AG04449 (cell line): ENCODE data around the gene PLXDC1.

ENCODE experiments used
- CTCF ChIA-PET: fragments of 350-600 bp; formaldehyde crosslinking; extraction: SDS; loops from one replicate; lab custom pipeline; 2021; ENCODE audit warnings: antibody characterized with exemption; lab: Yijun Ruan, JAX
- POLR2A ChIA-PET: fragments of 400-600, 350-600 bp; formaldehyde crosslinking; extraction: SDS; loops from one replicate; lab custom pipeline; 2020; ENCODE audit warnings: antibody characterized with exemption, inconsistent platforms; lab: Yijun Ruan, JAX
- DNase-seq: peaks from one replicate; pipeline ENCODE4 v3.0.0-alpha.2; 2010; ENCODE audit warnings: low read depth, low spot score
- H3K4me3 ChIP-seq: 2 replicates; pipeline ENCODE4 v1.5.1; 2011; ENCODE audit warnings: low read depth, mild to moderate bottlenecking, control low read depth, low read length
- TF ChIP-seq, protein P1 (sequence below): IDR thresholded peaks from one replicate; pipeline ENCODE4 v1.5.1; 2011; ENCODE audit warnings: mild to moderate bottlenecking, moderate library complexity, low read length, control low read depth, inconsistent platforms; ENCODE audit not compliant: insufficient read depth; ENCODE audit errors: missing control alignments

PLXDC1 gene

DNA sequence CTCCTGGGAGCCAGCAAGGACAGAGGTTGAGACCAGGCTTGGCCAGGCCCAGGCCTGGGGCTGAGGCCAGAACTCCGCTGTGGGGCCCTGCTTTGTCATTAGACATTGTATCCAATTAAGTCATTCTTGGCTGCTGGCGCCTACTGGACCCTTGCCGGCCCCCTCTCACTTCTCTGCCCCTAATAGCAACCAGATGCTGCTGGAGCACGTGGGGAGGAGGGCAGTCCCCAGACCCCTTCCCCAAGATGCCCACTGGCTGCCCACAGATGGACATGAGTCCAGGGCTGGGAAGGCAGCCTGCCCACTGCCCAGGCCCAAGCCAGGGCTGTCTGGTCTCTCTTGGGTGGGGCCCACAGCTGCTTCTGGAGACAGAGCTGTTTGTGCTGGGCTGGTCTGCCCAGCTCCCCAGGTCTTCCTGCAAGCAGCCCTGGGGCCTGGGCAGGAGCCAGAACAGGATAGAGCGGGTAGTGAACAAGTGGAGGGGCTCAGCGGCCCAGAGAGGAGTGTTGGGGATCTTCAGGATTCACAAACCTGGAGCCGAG lies 7.8 kb downstream of the PLXDC1 start:
- DNase-seq, result no peak
- POLR2A ChIA-PET, result no interaction called here
- TF ChIP-seq, protein P1, sequence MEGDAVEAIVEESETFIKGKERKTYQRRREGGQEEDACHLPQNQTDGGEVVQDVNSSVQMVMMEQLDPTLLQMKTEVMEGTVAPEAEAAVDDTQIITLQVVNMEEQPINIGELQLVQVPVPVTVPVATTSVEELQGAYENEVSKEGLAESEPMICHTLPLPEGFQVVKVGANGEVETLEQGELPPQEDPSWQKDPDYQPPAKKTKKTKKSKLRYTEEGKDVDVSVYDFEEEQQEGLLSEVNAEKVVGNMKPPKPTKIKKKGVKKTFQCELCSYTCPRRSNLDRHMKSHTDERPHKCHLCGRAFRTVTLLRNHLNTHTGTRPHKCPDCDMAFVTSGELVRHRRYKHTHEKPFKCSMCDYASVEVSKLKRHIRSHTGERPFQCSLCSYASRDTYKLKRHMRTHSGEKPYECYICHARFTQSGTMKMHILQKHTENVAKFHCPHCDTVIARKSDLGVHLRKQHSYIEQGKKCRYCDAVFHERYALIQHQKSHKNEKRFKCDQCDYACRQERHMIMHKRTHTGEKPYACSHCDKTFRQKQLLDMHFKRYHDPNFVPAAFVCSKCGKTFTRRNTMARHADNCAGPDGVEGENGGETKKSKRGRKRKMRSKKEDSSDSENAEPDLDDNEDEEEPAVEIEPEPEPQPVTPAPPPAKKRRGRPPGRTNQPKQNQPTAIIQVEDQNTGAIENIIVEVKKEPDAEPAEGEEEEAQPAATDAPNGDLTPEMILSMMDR, result no peak
- no peak overlapping the region for H3K4me3 ChIP-seq
- CTCF ChIA-PET, result interaction anchor here (0.9 to 4.3 kb wide), 6 partner anchors 10 to 337 kb away, joined by 3 to 39 read pairs (median 5); no protein-coding TSS in a partner anchor

DNA sequence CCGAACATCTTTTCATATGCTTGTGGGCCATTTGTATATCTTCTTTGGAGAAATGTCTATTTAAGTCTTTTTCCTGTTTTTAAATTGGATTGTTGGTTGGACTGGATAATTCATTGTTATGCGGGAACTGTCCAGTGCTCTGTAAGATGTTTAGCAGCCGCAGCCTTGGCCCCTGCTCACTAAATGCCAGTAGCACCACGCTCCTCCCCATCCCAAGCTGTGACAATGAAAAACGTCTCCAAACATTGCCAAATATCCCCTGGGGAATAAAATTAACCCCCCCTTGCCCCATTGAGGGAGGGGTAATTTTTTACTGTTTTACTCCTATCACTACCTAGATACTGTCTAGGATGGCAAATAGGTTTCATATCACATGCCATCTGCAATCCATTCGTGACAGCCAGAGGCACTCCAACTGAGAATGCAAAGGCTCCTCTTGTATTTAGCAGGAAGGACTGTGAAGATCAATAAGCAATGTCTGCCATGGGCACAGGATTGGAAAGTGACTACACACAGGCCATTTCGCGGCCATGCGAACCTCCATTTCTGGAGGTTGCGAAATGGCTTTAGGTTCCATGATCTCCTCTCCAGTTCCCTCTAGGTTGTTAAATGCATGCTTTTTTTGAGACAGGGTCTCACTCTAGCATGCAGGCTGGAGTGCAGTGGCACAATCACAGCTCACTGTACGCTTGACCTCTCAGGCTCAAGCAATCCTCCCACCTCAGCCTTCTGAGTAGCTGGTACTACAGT lies 9.3 kb downstream of the PLXDC1 start:
- DNase-seq, result no peak
- CTCF ChIA-PET, result interaction anchor here (1.4 to 4.3 kb wide), 3 partner anchors 11 to 159 kb away, joined by 4 to 39 read pairs (median 24); partner anchors contain the start of gene PLXDC1
- POLR2A ChIA-PET, result no interaction called here
- TF ChIP-seq, protein P1, result no peak
- no peak overlapping the region for H3K4me3 ChIP-seq

DNA sequence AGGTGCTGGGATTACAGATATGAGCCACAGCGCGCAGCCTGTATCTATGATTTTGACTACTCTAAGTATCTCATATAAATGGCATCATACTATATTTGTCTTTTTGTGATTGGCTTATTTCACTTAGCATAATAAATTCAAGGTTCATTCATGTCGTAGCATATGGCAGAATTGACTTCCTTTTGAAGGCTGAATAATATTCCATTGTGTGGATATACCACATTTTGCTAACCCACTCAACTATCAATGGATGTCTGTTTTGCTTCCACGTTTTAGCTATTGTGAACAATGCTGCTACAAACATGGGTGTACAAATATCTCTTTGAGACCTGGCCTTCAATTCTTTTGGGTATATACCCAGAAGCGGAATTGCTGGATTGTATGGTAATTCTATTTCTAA lies 10.1 kb downstream of the PLXDC1 start:
- POLR2A ChIA-PET, result no interaction called here
- no peak for DNase-seq
- CTCF ChIA-PET, result interaction anchor here (1.4 to 3.4 kb wide), 2 partner anchors 11 to 158 kb away, joined by 4 to 24 read pairs; partner anchors contain the start of gene PLXDC1
- TF ChIP-seq, protein P1, result no peak
- no peak overlapping the region for H3K4me3 ChIP-seq

DNA sequence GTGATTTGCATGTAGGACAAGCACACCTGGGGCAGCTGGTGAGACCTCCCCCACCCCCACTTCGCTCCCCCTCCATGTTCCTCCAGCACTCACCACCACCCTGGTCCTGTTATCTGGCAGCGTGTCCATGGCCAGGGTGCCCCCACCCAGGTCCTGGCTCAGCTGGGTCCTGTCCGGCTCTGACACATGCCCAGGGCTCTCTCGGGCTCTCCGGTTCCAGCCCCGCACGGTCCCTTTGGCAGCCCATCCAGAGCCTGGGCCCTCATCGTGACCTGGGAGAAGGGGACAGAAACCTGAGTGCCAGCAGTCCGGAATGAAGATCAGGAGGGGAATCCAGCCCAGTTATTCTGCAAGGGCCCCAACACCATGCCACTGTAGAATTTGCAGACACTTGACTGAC lies 11.9 kb downstream of the PLXDC1 start:
- POLR2A ChIA-PET, result no interaction called here
- no peak overlapping the region for H3K4me3 ChIP-seq
- CTCF ChIA-PET, result interaction anchor here (1.0 to 3.4 kb wide), 3 partner anchors 13 to 157 kb away, joined by 4 to 24 read pairs (median 4); partner anchors contain the start of gene PLXDC1
- DNase-seq, result no peak
- TF ChIP-seq, protein P1, result no peak

DNA sequence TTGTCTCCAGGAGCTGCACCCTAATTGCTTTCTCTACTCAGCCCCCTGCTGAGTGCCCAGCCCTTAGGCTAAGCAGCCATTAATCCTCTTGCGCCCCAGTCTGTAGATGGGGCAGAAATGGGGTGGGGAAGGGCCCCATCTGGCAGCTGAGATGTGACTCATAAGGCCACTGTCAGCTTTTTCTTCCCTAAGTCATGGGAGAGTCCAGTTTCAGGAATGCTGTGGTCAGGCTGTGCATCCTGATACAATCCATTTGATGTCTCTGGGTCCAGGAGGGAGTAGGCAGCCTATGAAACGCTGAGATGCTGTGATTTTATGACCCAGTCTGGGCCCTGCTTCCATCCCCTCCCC lies 12.3 kb downstream of the PLXDC1 start:
- POLR2A ChIA-PET, result no interaction called here
- H3K4me3 ChIP-seq, result no peak overlapping the region
- DNase-seq, result peak; percentile 67
- TF ChIP-seq, protein P1, result no peak
- CTCF ChIA-PET, result interaction anchor here (1.0 to 3.4 kb wide), 3 partner anchors 14 to 156 kb away, joined by 4 to 24 read pairs (median 4); partner anchors contain the start of gene PLXDC1
